Measurements from ENCODE around the gene CEP97. TPM values are rescaled to one million over a fixed set of nuclear protein-coding genes. Genes with fewer than 3 reads are reported as not detected.
"Not testable (repeated sequence)": the region's sequence is repeated elsewhere in the genome, so short reads cannot be mapped to it uniquely, and the experiment has no call there.

CEP97 gene
- 10 to 100 TPM in 11 of 12 donors, not detected in 1; 11.5 to 19.5 (median 14.5) TPM for polyA plus RNA-seq (ENCODE audit: insufficient read length in 12 of 12)
- long read RNA-seq, donor 1, partial matches to known transcripts = 8 of 8 reads
- long read RNA-seq, donor 1, other reads (novel, unspliced or antisense) = 0 of 8 reads
- long read RNA-seq, donor 2 = 0 reads
- long read RNA-seq, donor 3, full-length matches to known transcripts = 1 of 9 reads
- long read RNA-seq, donor 3, partial matches to known transcripts = 8 of 9 reads
- long read RNA-seq, donor 3, other reads (novel, unspliced or antisense) = 0 of 9 reads
- long read RNA-seq, donor 4 = 0 reads
- long read RNA-seq, donor 5, full-length matches to known transcripts = 3 of 3 reads
- long read RNA-seq, donor 5, partial matches to known transcripts = 0 of 3 reads
- long read RNA-seq, donor 5, other reads (novel, unspliced or antisense) = 0 of 3 reads
- long read RNA-seq, donor 6, full-length matches to known transcripts = 1 of 1 reads
- long read RNA-seq, donor 6, partial matches to known transcripts = 0 of 1 reads
- long read RNA-seq, donor 6, other reads (novel, unspliced or antisense) = 0 of 1 reads
- long read RNA-seq, donor 7 = 0 reads
- long read RNA-seq, donor 8 = 0 reads
- long read RNA-seq, donor 9 = 0 reads
- long read RNA-seq, donor 10 = 0 reads
- long read RNA-seq, donor 11, full-length matches to known transcripts = 2 of 2 reads
- long read RNA-seq, donor 11, partial matches to known transcripts = 0 of 2 reads
- long read RNA-seq, donor 11, other reads (novel, unspliced or antisense) = 0 of 2 reads

GRCh38 chr3:101724329-101725193 lies at the start of gene CEP97:
CEP97 (plus strand) TSS chr3:101724614; CDS start chr3:101724677, 63 bp downstream.
- DNase-seq = peak; percentile 94

GRCh38 chr3:101675709-101676215 lies 48.7 kb upstream of the CEP97 start:
- DNase-seq = no peak

GRCh38 chr3:101676216-101676764 lies 48.1 kb upstream of the CEP97 start:
- peak; percentile 93 for DNase-seq

GRCh38 chr3:101676765-101677435 lies 47.5 kb upstream of the CEP97 start, which contains the start of gene ZBTB11:
ZBTB11 (minus strand) TSS chr3:101677132; CDS start chr3:101676914, 218 bp downstream.
- DNase-seq = peak; percentile 100

- DNase-seq = no peak
These were observed 46.8 kb upstream of the CEP97 start for GRCh38 chr3:101677436-101678286.

- not testable (repeated sequence) for DNase-seq
These were observed 45.6 kb upstream of the CEP97 start for GRCh38 chr3:101678837-101679236.

- DNase-seq = no peak
These were observed 43.9 kb upstream of the CEP97 start for GRCh38 chr3:101680466-101680865.

GRCh38 chr3:101685050-101685400 lies 39.4 kb upstream of the CEP97 start:
- DNase-seq = no peak

- DNase-seq = no peak
These were observed 38.5 kb upstream of the CEP97 start for GRCh38 chr3:101685870-101686307.

GRCh38 chr3:101687142-101687931 lies 37.1 kb upstream of the CEP97 start:
- DNase-seq = no peak

GRCh38 chr3:101689286-101689685 lies 35.1 kb upstream of the CEP97 start:
- DNase-seq = no peak

GRCh38 chr3:101690972-101691371 lies 33.4 kb upstream of the CEP97 start:
- no peak for DNase-seq

GRCh38 chr3:101691685-101692671 lies 32.4 kb upstream of the CEP97 start:
- not testable (repeated sequence) for DNase-seq

- not testable (repeated sequence) for DNase-seq
These were observed 30.9 kb upstream of the CEP97 start for GRCh38 chr3:101693540-101693939.

- not testable (repeated sequence) for DNase-seq
These were observed 29.6 kb upstream of the CEP97 start for GRCh38 chr3:101694836-101695235.

- DNase-seq = no peak
These were observed 28.5 kb upstream of the CEP97 start for GRCh38 chr3:101695779-101696372.

Measured in muscle of arm (tissue), 14 donors.